ENCODE measurements around the gene RFX3.

RFX3 gene

GRCh38 chr9:3240656-3241268 is 285.0 kb downstream of the RFX3 start:
- peaks cover 4% of the 10 kb centered on the region for H3K27me3 Mint-ChIP-seq (ENCODE audit: low read depth, poor library complexity)
- no peak overlapping the region for H3K27ac Mint-ChIP-seq
- H3K4me1 Mint-ChIP-seq, result peaks cover 9% of the 10 kb centered on the region
- H3K9me3 Mint-ChIP-seq, result no peaks in the 10 kb centered on the region
- H3K36me3 Mint-ChIP-seq (ENCODE audit: low read depth), result peaks cover 31% of the 10 kb centered on the region
- no peak overlapping the region for H3K4me3 Mint-ChIP-seq
- DNase-seq, result peak; percentile 56
- TF ChIP-seq CTCF (IDR thresholded peaks at IDR 0.05), result peak; percentile 65

- Mint-ChIP-seq H3K4me1 (peaks cover 9% of the 10 kb centered on the region), H3K9me3 (no peaks in the 10 kb centered on the region), H3K27me3 (ENCODE audit: low read depth, poor library complexity) (peaks cover 6% of the 10 kb centered on the region), H3K27ac (no peak overlapping the region), H3K36me3 (ENCODE audit: low read depth) (peaks cover 27% of the 10 kb centered on the region), H3K4me3 (no peak overlapping the region)
- no peak for DNase-seq
- no peak for TF ChIP-seq CTCF (IDR thresholded peaks at IDR 0.05)
Observed at GRCh38 chr9:3239240-3239639, 286.6 kb downstream of the RFX3 start.

GRCh38 chr9:3238236-3238635 is 287.6 kb downstream of the RFX3 start:
- no peak for DNase-seq
- peaks cover 9% of the 10 kb centered on the region for H3K4me1 Mint-ChIP-seq
- TF ChIP-seq CTCF (IDR thresholded peaks at IDR 0.05), result no peak

GRCh38 chr9:3237121-3237520 is 288.7 kb downstream of the RFX3 start:
- no peaks in the 10 kb centered on the region for H3K9me3 Mint-ChIP-seq
- H3K4me1 Mint-ChIP-seq, result peaks cover 9% of the 10 kb centered on the region
- H3K27ac Mint-ChIP-seq, result no peak overlapping the region
- H3K27me3 Mint-ChIP-seq (ENCODE audit: low read depth, poor library complexity), result peaks cover 3% of the 10 kb centered on the region
- H3K36me3 Mint-ChIP-seq (ENCODE audit: low read depth), result peaks cover 27% of the 10 kb centered on the region
- TF ChIP-seq CTCF (IDR thresholded peaks at IDR 0.05), result no peak
- H3K4me3 Mint-ChIP-seq, result no peak overlapping the region
- no peak for DNase-seq

More at GRCh38 chr9:3238236-3238635, 287.6 kb downstream of the RFX3 start:
- Mint-ChIP-seq H3K36me3 (ENCODE audit: low read depth) (peaks cover 27% of the 10 kb centered on the region), H3K27me3 (ENCODE audit: low read depth, poor library complexity) (peaks cover 3% of the 10 kb centered on the region), H3K9me3 (no peaks in the 10 kb centered on the region), H3K27ac (no peak overlapping the region), H3K4me3 (no peak overlapping the region)

GRCh38 chr9:3235497-3235896 is 290.3 kb downstream of the RFX3 start:
- peaks cover 27% of the 10 kb centered on the region for H3K36me3 Mint-ChIP-seq (ENCODE audit: low read depth)
- no peak overlapping the region for H3K27ac Mint-ChIP-seq
- no peaks in the 10 kb centered on the region for H3K9me3 Mint-ChIP-seq
- H3K4me1 Mint-ChIP-seq, result no peaks in the 10 kb centered on the region
- no peak for DNase-seq
- no peak for TF ChIP-seq CTCF (IDR thresholded peaks at IDR 0.05)
- no peak overlapping the region for H3K4me3 Mint-ChIP-seq
- H3K27me3 Mint-ChIP-seq (ENCODE audit: low read depth, poor library complexity), result peaks cover 3% of the 10 kb centered on the region

- no peak overlapping the region for H3K27ac Mint-ChIP-seq
Observed at GRCh38 chr9:3224931-3225330, 300.9 kb downstream of the RFX3 start.

More at GRCh38 chr9:3224931-3225330, 300.9 kb downstream of the RFX3 start:
- Mint-ChIP-seq H3K4me1 (no peaks in the 10 kb centered on the region), H3K9me3 (no peaks in the 10 kb centered on the region), H3K4me3 (no peak overlapping the region), H3K36me3 (ENCODE audit: low read depth) (peaks cover 12% of the 10 kb centered on the region), H3K27me3 (ENCODE audit: low read depth, poor library complexity) (no peaks in the 10 kb centered on the region)
- no peak for DNase-seq
- TF ChIP-seq CTCF (IDR thresholded peaks at IDR 0.05), result no peak
